GM18511 (cell line): ENCODE results near the gene COPG2.
"Not testable (repeated sequence)": the region's sequence is repeated elsewhere in the genome, so short reads cannot be mapped to it uniquely, and the experiment has no call there.

Experiments
- ATAC-seq: cut with Tn5 transposase; IDR thresholded peaks from one replicate; pipeline ENCODE4 v1.9.1; 2021; ENCODE audit warnings: mild to moderate bottlenecking, moderate library complexity; ENCODE audit not compliant: unreplicated experiment

COPG2 gene

DNA sequence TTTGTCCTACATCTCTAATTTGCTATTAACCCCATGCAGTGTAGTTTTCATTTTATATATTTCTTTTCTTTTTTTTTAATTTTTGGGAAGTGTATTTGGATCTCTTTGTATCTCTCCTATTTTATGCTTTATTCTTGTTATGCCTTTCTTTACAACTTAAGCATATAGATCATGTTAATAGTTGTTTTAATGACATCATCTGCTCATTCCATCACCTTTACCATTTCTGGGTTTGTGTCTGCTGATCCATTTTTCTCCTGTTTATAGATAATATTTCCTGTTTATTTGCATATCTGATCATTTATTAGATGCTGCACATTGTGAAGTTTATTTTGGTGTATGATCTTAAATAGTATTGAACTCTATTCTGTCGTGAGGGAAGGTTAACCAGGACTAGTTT, 13.7 kb downstream of the COPG2 start:
- ATAC-seq, result no peak

DNA sequence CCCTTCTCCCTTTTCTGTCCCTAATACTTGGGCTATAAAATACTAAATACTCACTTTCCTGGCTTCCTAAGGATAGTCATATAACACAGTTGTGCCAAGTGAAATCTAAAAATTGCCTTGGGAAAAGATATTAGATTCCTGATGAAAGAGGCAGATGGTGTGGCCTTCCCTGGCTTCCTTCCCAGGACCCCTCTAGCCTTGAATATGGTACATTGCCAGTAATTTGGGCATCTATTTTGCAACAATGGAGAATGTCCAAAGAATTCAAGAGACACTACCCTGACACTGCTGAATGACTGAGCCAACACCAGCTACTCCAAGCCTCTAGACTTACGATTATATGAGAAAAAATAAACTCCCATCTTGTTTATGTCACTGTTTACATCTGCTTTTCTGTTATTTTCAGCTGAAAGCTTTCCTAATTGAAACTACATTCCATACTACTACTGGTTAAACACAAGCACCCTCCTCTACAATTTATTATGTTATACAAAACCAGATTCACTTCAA, 17.9 kb downstream of the COPG2 start:
- ATAC-seq, result no peak

DNA sequence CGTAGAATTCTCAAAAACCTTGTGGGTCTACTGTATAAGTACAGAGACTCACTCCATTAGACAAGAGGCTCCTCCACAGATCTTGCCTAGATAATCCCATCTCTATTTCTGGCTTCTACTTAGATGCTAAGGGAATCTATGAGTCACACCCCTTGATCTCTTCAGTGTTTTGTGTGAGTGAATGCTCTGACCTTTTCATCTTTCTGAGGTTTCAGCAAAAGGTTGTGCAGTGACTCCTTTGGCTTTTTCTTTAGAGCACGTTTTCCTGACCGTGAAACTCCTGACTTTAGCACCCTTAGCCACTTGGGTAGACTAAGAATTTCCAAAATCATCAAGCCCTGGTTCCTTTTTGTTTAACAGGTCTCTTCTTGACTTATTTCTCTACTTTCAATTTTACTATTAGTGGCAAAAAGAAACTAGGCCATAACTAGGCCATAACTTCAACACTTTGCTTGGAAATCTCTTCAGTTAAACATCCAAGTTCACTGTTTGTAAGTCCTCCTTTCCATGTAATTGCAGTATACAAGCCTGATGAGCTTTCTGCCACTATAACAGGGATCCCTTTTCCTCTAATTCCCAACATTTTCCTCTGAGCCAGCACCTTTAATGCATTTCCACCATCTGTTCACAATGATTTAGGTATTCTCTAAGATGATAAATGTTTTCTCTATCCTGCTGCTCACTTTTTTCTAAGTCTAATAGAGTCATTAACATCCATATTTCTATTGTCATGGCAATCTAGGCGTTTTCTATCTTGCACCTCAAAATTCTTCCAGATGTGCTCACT, 19.4 kb downstream of the COPG2 start:
- ATAC-seq, result peak; percentile 63

DNA sequence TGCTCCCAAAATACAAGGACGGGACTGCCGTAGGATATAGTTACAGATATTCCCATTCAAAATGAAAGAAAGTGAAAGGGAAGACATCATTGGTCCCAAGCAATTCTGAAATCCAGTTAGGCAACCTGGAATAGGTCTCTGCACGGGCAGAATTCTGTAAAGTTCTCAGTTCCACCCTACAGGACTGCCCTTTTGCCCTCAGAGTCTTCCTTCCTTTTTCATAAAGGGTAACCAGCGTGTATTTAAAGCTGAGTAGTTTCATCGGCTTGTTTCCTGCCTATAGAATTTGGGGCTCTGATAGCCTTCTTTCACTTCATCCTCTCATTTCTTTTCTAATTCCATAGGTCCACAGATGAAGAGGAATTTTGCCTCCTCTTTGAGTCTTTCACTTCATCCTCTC, 20.0 kb downstream of the COPG2 start:
- peak; percentile 35 for ATAC-seq

DNA sequence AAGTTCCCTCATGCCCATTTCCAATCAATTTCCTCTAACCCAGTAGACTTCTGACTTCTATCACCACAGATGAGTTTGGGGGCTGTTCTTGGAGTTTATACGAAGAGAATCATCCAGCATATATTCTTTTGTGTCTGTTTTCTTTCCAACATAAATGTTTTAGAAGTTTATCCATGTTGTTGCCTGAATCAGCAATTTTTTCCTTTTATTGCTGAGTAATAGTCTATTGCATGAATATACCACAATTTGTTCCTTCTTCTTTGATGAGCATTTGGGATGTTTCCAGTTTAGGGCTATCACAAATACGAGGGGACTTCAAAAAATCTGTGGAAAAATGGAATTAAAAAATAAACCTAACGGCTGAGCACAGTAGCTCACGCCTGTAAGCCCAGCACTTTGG, 26.2 kb downstream of the COPG2 start:
- ATAC-seq, result no peak

DNA sequence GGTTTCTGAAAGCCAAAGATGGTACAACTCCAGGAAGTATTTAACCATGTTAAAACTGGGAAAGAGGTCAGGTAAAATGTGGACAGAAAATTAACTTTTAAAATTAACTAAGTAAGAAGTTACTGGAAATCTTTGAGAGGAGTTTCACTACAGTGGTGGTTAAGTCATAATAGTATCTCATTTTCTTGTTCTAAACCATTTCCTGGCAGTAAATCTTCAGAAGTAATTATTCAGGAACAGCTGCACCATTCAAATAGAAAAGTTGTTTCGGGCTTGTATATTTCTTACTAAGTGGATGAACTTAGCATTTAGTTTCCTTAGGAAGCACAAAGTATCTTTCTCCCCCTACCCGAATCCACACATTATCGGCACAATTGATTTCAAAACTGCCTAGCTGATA, 27.1 kb downstream of the COPG2 start:
- no peak for ATAC-seq

DNA sequence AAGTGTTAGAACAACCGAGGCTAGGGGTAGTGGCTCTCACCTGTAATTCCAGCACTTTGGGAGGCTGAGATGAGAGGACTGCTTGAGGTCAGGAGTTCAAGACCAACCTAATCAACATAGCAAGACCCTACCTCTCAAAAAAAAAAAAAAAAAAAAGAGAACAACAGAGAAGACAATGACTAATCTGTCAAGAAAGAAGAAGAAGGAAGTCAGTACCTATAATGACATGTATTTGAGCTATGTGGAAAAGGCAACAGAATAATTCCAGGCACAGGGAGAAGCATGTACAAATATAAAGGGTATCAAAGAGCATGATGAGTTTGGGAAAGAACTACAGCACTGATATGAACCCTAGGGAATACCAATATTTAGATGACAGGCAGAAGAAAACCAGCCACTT, 27.5 kb downstream of the COPG2 start:
- ATAC-seq, result no peak

DNA sequence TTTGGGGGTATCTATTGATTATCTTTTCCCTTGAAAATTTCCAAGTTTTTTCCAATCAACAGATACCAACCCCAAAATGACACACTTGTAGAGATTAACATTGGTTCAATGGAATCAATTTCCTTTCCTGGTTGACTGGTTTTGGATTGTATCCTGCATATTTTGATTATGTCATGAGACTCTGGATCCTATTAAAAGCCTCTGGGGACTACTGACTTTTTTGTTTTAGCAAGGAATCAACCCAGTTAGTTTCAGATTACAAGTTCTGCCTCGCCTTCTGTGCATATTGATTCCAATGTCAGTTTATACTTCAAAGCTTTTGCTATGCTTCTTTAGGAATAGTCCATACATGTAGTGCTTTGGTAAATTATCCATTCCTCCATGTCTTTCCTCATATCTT, 29.2 kb downstream of the COPG2 start:
- ATAC-seq, result no peak

DNA sequence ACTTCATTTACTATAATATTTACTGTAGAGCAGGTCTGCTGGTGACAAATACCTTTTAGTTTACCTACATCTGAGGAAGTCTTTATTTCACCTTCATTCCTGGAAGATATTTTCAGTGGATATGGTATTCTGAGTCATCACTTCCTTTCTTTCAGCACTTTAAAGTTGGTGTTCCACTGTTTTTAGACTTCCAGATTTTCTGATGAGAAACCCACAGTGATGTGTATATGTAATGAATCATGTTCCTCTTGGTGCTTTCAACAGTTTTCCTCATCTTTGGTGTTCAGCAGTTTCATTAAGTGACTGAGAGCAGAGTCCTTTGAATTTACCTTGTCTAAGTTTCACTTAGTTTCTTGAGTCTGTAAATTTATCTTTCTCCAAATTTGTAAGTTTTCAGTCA, 36.4 kb downstream of the COPG2 start:
- ATAC-seq, result no peak

DNA sequence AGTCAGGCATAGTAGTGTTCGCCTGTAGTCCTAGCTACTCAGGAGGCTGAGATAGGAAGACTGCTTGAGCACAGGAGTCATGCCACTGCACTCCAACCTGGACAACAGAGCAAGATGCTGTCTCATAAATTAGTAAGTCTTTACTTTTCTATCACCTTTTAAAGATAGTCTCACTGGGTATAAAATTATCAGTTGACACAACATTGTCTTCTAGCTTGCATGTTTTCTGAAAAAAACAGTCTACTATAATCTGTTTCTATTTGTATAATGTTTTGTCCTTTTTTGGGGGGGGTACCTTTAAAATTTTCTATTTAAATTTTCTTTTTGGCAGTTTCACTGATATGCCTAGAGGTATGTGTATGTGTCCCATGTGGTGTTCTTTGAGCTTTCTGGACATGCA, 39.6 kb downstream of the COPG2 start:
- ATAC-seq, result no peak

DNA sequence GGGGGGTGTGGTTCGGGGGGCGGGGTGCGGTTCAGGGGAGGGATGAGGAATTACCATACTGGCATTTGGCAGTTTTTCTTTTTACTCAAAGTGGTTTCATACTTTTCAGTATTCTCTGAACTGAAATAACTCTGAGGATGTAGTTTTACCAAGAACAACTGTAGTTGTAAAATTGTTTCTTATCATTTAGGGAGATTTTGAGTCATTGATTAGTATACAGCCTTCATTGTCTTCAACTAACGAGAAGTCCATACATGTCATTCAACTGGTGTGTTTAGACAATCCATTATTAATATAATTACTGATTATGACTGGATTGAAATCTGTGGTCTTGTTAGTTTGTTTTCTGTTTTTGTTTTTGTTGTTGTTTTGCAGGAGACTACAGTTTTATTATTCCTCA, 40.8 kb downstream of the COPG2 start:
- no peak for ATAC-seq

DNA sequence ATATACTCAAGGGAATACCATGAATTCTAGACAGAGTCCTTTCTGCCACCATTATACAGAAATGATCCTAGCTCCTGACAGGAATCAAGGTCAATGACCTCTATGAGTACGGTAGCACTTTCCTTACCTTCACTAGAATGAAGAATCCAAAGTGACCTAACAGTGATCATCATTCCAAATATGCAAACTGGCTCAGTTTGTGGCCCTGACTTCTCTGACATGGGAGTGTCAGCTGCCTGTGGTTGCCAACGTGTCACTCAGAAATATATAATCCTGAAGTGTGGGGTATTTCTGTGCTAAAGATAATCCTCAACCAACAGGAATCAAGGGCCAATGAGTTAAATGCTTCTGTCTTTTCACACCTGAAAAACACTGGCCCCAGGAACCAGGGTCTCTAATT, 45.7 kb downstream of the COPG2 start:
- no peak for ATAC-seq

DNA sequence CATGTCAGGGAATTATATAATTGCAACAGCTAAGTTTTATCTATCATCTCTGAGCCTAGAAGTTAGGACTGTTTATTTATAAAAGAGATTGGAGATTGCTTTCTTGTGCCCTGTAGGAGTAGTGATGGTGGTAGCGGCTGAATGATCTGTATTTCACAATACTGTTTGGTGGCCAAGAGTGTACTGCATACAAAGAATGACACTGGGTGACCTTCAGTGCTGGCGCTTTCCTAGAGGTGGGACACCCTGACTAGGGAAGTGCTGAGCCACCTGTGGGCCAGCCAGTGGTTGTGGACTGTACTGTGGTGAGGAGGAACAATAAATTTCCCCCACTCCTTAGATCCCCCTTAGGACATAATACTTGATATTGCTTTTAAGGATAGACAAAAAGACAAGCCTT, 53.0 kb downstream of the COPG2 start:
- no peak for ATAC-seq

DNA sequence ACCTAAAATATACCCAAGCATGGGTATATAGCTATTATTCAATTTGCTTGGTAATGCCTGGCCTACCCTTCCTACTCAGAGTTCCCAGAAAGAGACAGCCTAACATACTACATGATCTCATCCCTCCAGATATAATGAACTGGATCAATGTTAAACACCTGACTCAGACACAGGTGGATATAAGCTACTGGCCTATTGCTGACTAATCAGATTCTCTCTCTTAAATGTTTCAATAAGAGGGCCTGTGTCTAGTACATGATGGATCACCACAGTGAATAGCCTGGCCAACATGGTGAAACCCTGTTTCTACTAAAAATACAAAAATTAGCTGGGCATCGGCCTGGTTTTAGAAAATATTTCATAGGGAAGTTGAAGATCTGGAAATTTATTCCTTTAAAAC, 54.1 kb downstream of the COPG2 start:
- ATAC-seq, result no peak

DNA sequence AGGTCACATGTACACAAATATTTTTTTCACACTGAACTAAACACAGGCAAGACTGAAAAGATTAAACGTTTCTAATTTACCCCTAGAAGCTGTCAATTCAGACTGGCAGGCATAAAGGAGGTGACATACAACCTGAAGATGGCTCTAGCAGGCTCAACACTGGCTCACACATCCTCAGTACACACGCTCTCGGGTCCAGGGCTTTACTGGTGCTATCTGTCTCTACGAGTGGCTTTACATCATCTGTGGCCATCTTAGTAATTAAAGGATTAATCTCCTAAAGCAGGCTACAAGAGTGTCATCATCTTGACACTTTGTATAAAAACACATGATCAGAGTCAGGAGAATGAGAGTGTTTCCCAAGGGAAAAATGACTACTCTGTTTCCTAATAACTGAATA, 57.3 kb downstream of the COPG2 start:
- no peak for ATAC-seq

DNA sequence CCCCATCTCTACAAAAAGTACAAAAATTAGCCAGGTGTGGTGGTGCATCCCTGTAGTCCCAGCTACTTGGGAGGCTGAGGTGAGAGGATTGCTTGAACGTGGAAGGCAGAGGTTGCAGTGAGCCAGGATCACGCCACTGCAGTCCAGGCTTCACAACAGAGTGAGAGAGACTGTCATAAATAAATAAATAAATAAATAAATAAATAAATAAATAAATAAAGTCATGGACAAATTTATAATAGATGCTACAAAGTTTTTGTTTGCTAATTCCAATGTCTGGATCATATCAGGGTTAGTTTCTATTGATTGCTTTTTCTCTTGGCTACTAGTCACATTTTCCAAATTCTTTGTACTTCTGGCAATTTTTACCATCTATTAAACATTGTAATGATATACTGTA, 61.5 kb downstream of the COPG2 start:
- ATAC-seq, result not testable (repeated sequence)

DNA sequence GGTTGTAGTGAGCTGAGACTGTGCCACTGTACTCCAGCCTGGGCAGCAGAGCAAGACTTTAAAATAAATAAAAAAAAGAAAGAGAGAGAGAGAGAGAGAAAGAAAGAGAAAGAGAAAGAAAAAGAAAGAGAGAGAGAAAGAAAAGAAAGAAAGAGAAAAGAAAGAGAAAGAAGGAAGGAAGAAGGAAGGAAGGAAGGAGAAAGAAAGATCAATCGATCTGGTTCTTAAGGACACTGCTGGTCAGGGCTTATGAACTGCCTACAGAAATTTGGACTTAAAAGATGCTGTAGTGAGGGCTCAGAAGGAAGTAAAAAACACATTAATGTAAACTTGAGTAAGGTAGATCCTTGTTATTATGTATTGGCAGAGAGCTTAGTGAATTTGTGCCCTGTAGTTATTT, 62.4 kb downstream of the COPG2 start:
- ATAC-seq, result no peak

DNA sequence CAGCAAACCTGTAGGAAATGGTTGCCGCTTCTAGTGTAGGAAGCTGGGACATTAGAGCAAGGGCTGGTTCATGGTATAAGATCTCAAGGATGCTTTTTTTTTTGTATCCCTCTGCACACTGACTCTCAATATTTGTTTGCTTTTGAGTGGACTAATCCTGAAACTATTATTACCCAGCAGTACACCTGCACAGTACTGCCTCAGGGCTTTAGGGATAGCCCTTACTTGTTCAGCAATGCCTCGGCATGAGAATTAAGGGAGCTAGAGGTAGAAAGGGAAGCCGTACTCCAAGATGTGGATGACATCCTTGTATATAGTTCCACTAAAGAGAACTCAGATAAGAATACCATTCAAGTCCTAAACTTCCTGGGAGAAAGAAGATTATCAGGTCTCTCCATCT, 70.5 kb downstream of the COPG2 start:
- no peak for ATAC-seq

DNA sequence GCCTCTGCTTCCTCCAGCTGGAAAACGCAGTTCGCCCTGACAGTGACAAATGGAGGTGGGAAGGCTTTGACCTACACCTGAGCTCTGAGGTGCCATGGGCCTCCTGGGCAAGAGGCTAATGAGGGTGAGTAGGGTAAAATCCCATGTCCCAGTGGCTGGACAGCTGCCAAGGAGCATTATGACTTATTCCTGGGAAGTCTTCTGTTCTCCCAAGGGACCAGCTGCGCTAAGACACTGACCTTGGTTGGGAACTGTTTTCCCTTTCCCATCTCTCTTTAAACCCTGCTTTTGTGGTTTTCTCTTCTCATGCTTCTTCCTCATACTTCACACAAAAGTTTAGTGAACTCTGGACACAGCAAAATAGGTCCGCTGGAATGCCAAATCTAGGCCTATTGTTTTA, 72.6 kb downstream of the COPG2 start:
- no peak for ATAC-seq

DNA sequence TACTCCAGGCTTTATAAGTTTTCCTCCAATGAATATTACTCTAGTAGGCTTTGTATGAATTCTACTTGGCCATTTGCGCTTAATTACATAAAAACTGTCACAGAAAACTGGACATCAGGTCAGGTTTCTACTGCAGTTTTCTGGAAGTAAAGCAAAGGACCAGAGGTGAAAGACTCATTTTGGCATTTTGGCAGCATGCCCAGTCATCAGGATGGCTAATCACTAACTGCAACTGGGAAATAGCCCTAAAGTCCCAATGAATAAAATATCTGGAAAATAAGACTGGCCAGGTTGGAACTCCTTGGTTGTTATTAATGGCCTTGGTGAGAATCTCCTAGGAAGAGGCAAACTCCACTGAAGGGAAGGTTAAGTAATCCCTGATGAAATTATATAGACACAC, 75.5 kb downstream of the COPG2 start:
- ATAC-seq, result no peak

DNA sequence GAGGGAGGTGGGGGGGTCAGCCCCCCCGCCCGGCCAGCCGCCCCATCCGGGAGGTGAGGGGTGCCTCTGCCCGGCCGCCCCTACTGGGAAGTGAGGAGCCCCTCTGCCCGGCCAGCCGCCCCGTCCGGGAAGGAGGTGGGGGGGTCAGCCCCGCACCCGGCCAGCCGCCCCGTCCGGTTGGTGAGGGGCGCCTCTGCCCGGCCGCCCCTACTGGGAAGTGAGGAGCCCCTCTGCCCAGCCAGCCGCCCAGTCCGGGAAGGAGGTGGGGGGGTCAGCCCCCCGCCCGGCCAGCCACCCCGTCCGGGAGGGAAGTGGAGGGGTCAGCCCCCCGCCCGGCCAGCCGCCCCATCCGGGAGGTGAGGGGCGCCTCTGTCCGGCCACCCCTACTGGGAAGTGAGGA, 77.1 kb downstream of the COPG2 start:
- not testable (repeated sequence) for ATAC-seq

DNA sequence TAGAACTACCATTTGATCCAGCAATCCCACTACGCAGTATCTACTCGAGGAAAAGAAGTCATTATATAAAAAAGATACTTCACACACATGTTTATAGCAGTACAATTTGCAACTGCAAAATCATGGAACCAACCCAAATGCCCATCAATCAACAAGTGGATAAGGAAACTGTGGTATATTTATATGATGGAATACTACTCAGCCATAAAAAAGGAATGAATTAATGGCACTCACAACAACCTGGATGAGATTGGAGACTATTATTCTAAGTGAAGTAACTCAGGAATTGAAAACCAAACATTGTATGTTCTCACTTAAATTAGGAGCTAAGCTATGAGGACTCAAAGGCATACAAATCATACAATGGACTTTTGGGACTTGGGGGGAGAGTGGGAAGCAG, 82.6 kb downstream of the COPG2 start:
- ATAC-seq, result not testable (repeated sequence)

DNA sequence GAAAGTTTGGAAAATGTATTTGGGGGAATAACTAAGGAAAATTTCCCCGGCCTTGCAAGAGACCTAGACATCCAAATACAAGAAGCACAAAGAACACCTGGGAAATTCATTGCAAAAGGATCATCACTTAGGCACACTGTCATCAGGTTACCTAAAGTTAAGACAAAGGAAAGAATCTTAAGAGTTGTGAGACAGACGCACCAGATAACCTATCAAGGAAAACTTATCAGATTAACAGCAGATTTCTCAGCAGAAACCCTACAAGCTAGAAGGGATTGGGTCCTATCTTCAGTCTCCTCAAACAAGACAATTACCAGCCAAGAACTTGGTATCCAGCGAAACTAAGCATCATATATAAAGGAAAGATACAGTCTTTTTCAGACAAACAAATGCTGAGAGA, 93.4 kb downstream of the COPG2 start:
- ATAC-seq, result not testable (repeated sequence)
